Measurements from ENCODE around the gene PNPLA2. TPM values are rescaled to one million over a fixed set of nuclear protein-coding genes. Genes with fewer than 3 reads are reported as not detected.

PNPLA2 gene
- total RNA-seq, 2 experiments from 2014 or later: 202 to 220 TPM

- intact Hi-C loops (cut with DNase I, micrococcal nuclease): no loop called here
- peaks cover 30% of the 10 kb centered on the region for H3K27me3 Mint-ChIP-seq
- no peak for TF ChIP-seq CTCF (IDR thresholded peaks at IDR 0.05)
- H3K4me1 Mint-ChIP-seq (ENCODE audit: low read depth): peaks cover 31% of the 10 kb centered on the region
- H3K27ac Mint-ChIP-seq: peak overlapping the region; percentile 27
- H3K4me3 Mint-ChIP-seq: peak overlapping the region; percentile 25
- DNase-seq: no peak
- Histone ChIP-seq H3K4me1 (ENCODE audit: insufficient read depth, low read length) (peaks cover 59% of the 10 kb centered on the region), H3K9me3 (ENCODE audit: control insufficient read depth in 1 of 2, insufficient read depth in 1 of 2, low read length in 2 of 2) (peaks cover 0 to 27% of the 10 kb centered on the region in 2 experiments), H3K27ac (ENCODE audit: low read depth in 1 of 2, low read length in 2 of 2) (no peak overlapping the region), H3K27me3 (ENCODE audit: control insufficient read depth in 1 of 2, insufficient read depth in 2 of 2, low read length in 2 of 2) (peaks cover 27 to 32% of the 10 kb centered on the region in 2 experiments), H3K4me3 (ENCODE audit: low read length) (no peak overlapping the region), H3K36me3 (ENCODE audit: insufficient read depth, low read length) (peaks cover 34% of the 10 kb centered on the region)
- CTCF ChIA-PET: no interaction called here
- no peaks in the 10 kb centered on the region for H3K9me3 Mint-ChIP-seq
- POLR2A ChIA-PET: interaction anchor here (0.8 to 0.9 kb wide), 2 partner anchors 8 to 100 kb away, joined by 3 read pairs; no protein-coding TSS in a partner anchor
- H3K36me3 Mint-ChIP-seq (ENCODE audit: low read depth): peaks cover 34% of the 10 kb centered on the region
- ATAC-seq (ENCODE audit: poor library complexity): no peak
Observed at GRCh38 chr11:824942-825341, 6.2 kb downstream of the PNPLA2 start.

- ChIA-PET POLR2A (interaction anchor here (0.8 to 10.0 kb wide), 3 partner anchors 9 to 100 kb away, joined by 3 to 71 read pairs (median 3); partner anchors contain the start of genes POLR2L and TSPAN4), CTCF (no interaction called here)
- intact Hi-C loops (cut with DNase I, micrococcal nuclease): no loop called here
- Histone ChIP-seq H3K27ac (ENCODE audit: low read depth in 1 of 2, low read length in 2 of 2) (no peak overlapping the region), H3K4me1 (ENCODE audit: insufficient read depth, low read length) (peaks cover 60% of the 10 kb centered on the region), H3K27me3 (ENCODE audit: control insufficient read depth in 1 of 2, insufficient read depth in 2 of 2, low read length in 2 of 2) (peaks cover 33 to 38% of the 10 kb centered on the region in 2 experiments), H3K36me3 (ENCODE audit: insufficient read depth, low read length) (peaks cover 34% of the 10 kb centered on the region), H3K9me3 (ENCODE audit: control insufficient read depth in 1 of 2, insufficient read depth in 1 of 2, low read length in 2 of 2) (peaks cover 0 to 32% of the 10 kb centered on the region in 2 experiments), H3K4me3 (ENCODE audit: low read length) (no peak overlapping the region)
- H3K27me3 Mint-ChIP-seq: peaks cover 36% of the 10 kb centered on the region
- no peak for ATAC-seq (ENCODE audit: poor library complexity)
- no peak for TF ChIP-seq CTCF (IDR thresholded peaks at IDR 0.05)
- H3K9me3 Mint-ChIP-seq: no peaks in the 10 kb centered on the region
- peaks cover 28% of the 10 kb centered on the region for H3K4me1 Mint-ChIP-seq (ENCODE audit: low read depth)
- H3K27ac Mint-ChIP-seq: peak overlapping the region; percentile 27
- peak overlapping the region; percentile 25 for H3K4me3 Mint-ChIP-seq
- DNase-seq: no peak
- peaks cover 32% of the 10 kb centered on the region for H3K36me3 Mint-ChIP-seq (ENCODE audit: low read depth)
Observed at GRCh38 chr11:825366-826226, 6.9 kb downstream of the PNPLA2 start.

GRCh38 chr11:826227-826621, 7.5 kb downstream of the PNPLA2 start:
- H3K4me1 Mint-ChIP-seq (ENCODE audit: low read depth): peaks cover 22% of the 10 kb centered on the region
- H3K36me3 ChIP-seq (ENCODE audit: insufficient read depth, low read length): peaks cover 31% of the 10 kb centered on the region
- DNase-seq: no peak
- peak overlapping the region; percentile 73 for H3K4me3 Mint-ChIP-seq
- H3K27me3 Mint-ChIP-seq: peaks cover 36% of the 10 kb centered on the region
- no peak overlapping the region for H3K27ac Mint-ChIP-seq
- no peak overlapping the region for H3K27ac ChIP-seq (ENCODE audit: low read depth in 1 of 2, low read length in 2 of 2)
- no peaks in the 10 kb centered on the region for H3K9me3 Mint-ChIP-seq
- POLR2A ChIA-PET: interaction anchor here (10.0 kb wide), 1 partner anchor 16 kb away, joined by 71 read pairs; the partner anchor contains the start of genes POLR2L and TSPAN4
- H3K27me3 ChIP-seq (ENCODE audit: control insufficient read depth in 1 of 2, insufficient read depth in 2 of 2, low read length in 2 of 2): peaks cover 40 to 44% of the 10 kb centered on the region in 2 experiments
- no peak for TF ChIP-seq CTCF (IDR thresholded peaks at IDR 0.05)
- peaks cover 0 to 33% of the 10 kb centered on the region in 2 experiments for H3K9me3 ChIP-seq (ENCODE audit: control insufficient read depth in 1 of 2, insufficient read depth in 1 of 2, low read length in 2 of 2)
- peaks cover 28% of the 10 kb centered on the region for H3K36me3 Mint-ChIP-seq (ENCODE audit: low read depth)
- CTCF ChIA-PET: no interaction called here
- ATAC-seq (ENCODE audit: poor library complexity): no peak
- intact Hi-C loops (cut with DNase I, micrococcal nuclease): no loop called here
- no peak overlapping the region for H3K4me3 ChIP-seq (ENCODE audit: low read length)
- H3K4me1 ChIP-seq (ENCODE audit: insufficient read depth, low read length): peaks cover 60% of the 10 kb centered on the region
